PC-3 (cell line): ENCODE results near the gene CLIC5. TPM values are rescaled to one million over a fixed set of nuclear protein-coding genes. Genes with fewer than 3 reads are reported as not detected.

Experiments used
- ATAC-seq: fragments of 200-7000 bp; cut with Tn5 transposase; 2 replicates; pipeline ENCODE4 v1.9.1; 2020; ENCODE audit warnings: mild to moderate bottlenecking, moderate library complexity
- BruUV-seq: library from RNA; stranded (reverse); fragments of 400-500 nt; replicated peaks from 2 replicates; lab custom pipeline; 2021; lab: Mats Ljungman, UMichigan
- CTCF ChIA-PET: fragments of 300-600 bp; sonication (Branson Sonifier 250); formaldehyde crosslinking; loops from one replicate; lab custom pipeline; 2022; ENCODE audit warnings: antibody characterized with exemption; lab: Charles Lee
- POLR2A ChIA-PET: fragments of 300-600 bp; sonication (Branson Sonifier 250); formaldehyde crosslinking; loops from one replicate; lab custom pipeline; 2022; ENCODE audit warnings: antibody characterized with exemption; ENCODE audit not compliant: unreplicated experiment; lab: Charles Lee
- DNase-seq: peaks from one replicate; pipeline ENCODE4 v3.0.0-alpha.2; 2015
- H2AFZ ChIP-seq: fragments of 300-600 bp; sonication (generic); 2 replicates; pipeline ENCODE4 v1.6.0; 2016; ENCODE audit warnings: antibody characterized with exemption, low read length
- H3F3A ChIP-seq: fragments of 300-600 bp; sonication (generic); one replicate; pipeline ENCODE4 v1.6.0; 2017; ENCODE audit warnings: antibody characterized with exemption, low read length, control low read depth, mild to moderate bottlenecking; ENCODE audit not compliant: unreplicated experiment
- H3K27ac ChIP-seq: fragments of 300-600 bp; sonication (generic); 2 replicates; pipeline ENCODE4 v1.5.1; 2016; ENCODE audit warnings: mild to moderate bottlenecking, low read length
- H3K27me3 ChIP-seq: fragments of 300-600 bp; sonication (generic); 2 replicates; pipeline ENCODE4 v1.6.1; 2016; ENCODE audit warnings: low read length, mixed read lengths
- H3K36me3 ChIP-seq: fragments of 300-600 bp; sonication (generic); 2 replicates; pipeline ENCODE4 v1.6.1; 2016; ENCODE audit warnings: low read depth, mixed run types, low read length, mixed read lengths
- H3K4me1 ChIP-seq: fragments of 300-600 bp; sonication (generic); 2 replicates; pipeline ENCODE4 v1.5.1; 2016; ENCODE audit warnings: low read length; ENCODE audit not compliant: insufficient read depth
- H3K4me2 ChIP-seq: fragments of 300-600 bp; sonication (generic); 2 replicates; pipeline ENCODE4 v1.6.0; 2016; ENCODE audit warnings: low read length
- H3K4me3 ChIP-seq: fragments of 300-600 bp; sonication (generic); 2 replicates; pipeline ENCODE4 v1.5.1; 2016; ENCODE audit warnings: mild to moderate bottlenecking, low read length, mixed read lengths
- H3K79me2 ChIP-seq: fragments of 300-600 bp; sonication (generic); 2 replicates; pipeline ENCODE4 v1.6.1; 2017; ENCODE audit warnings: low read length, mixed read lengths
- H3K9ac ChIP-seq: fragments of 300-600 bp; sonication (generic); 2 replicates; pipeline ENCODE4 v1.6.0; 2016; ENCODE audit warnings: mild to moderate bottlenecking, low read length
- H3K9me2 ChIP-seq: fragments of 300-600 bp; sonication (generic); replicated peaks from 2 replicates; pipeline ENCODE4 v1.6.1; 2016; ENCODE audit warnings: mixed run types, low read length, mixed read lengths
- H3K9me3 ChIP-seq: fragments of 300-600 bp; sonication (generic); 2 replicates; pipeline ENCODE4 v1.6.1; 2016; ENCODE audit warnings: low read length, mixed read lengths
- H4K20me1 ChIP-seq: fragments of 300-600 bp; sonication (generic); 2 replicates; pipeline ENCODE4 v1.6.1; 2016; ENCODE audit warnings: low read length, mixed read lengths
- EZH2 ChIP-seq: fragments of 300-600 bp; sonication (generic); IDR thresholded peaks from one replicate; pipeline ENCODE4 v1.6.1; 2017; ENCODE audit warnings: antibody characterized with exemption, mild to moderate bottlenecking, low read length; ENCODE audit not compliant: unreplicated experiment
- EZH2phosphoT487 ChIP-seq: fragments of 300-600 bp; sonication (generic); IDR thresholded peaks from 2 replicates; pipeline ENCODE4 v1.6.1; 2018; ENCODE audit warnings: mild to moderate bottlenecking, antibody characterized with exemption, low read length, borderline replicate concordance
- intact Hi-C: fragments of 100-400 bp; cut with micrococcal nuclease; formaldehyde crosslinking; loops from 2 replicates; pipeline ENCODE4 v1.9.0; 2023
- total RNA-seq: library from RNA; depleted of rRNA; stranded (reverse); fragments of >200 nt; gene quantifications from 2 replicates; pipeline ENCODE4 v1.2.3, GENCODE V29; 2014
- TF ChIP-seq, protein P1 (sequence below): fragments of 300-600 bp; sonication (generic); conservative IDR thresholded peaks from 2 replicates; pipeline ENCODE4 v1.5.1; 2017; ENCODE audit warnings: antibody characterized with exemption, low read depth, mild to moderate bottlenecking, low read length

CLIC5 gene
- total RNA-seq, 1 experiment from 2014 or later: not detected

- POLR2A ChIA-PET: no interaction called here
- Histone ChIP-seq H3K4me1 (no peaks in the 10 kb centered on the region), H4K20me1 (no peaks in the 10 kb centered on the region), H3K9ac (no peak overlapping the region), H3K36me3 (no peaks in the 10 kb centered on the region), H3K27ac (no peak overlapping the region), H3K9me3 (no peaks in the 10 kb centered on the region), H3K4me2 (no peak overlapping the region), H3F3A (no peaks in the 10 kb centered on the region), H3K79me2 (no peaks in the 10 kb centered on the region), H3K4me3 (no peak overlapping the region), H3K27me3 (peaks cover 3% of the 10 kb centered on the region; the same call in 1 of the 2 replicates), H3K9me2 (no peaks in the 10 kb centered on the region), H2AFZ (no peak overlapping the region)
- ATAC-seq: no peak
- intact Hi-C loops: no loop called here
- no TSS peak for BruUV-seq
- TF ChIP-seq EZH2phosphoT487 (no peak), EZH2 (no peak)
- TF ChIP-seq, protein P1, sequence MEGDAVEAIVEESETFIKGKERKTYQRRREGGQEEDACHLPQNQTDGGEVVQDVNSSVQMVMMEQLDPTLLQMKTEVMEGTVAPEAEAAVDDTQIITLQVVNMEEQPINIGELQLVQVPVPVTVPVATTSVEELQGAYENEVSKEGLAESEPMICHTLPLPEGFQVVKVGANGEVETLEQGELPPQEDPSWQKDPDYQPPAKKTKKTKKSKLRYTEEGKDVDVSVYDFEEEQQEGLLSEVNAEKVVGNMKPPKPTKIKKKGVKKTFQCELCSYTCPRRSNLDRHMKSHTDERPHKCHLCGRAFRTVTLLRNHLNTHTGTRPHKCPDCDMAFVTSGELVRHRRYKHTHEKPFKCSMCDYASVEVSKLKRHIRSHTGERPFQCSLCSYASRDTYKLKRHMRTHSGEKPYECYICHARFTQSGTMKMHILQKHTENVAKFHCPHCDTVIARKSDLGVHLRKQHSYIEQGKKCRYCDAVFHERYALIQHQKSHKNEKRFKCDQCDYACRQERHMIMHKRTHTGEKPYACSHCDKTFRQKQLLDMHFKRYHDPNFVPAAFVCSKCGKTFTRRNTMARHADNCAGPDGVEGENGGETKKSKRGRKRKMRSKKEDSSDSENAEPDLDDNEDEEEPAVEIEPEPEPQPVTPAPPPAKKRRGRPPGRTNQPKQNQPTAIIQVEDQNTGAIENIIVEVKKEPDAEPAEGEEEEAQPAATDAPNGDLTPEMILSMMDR: no peak
- CTCF ChIA-PET: no interaction called here
- DNase-seq: no peak
Measured at GRCh38 chr6:45880676-45881075, 135.0 kb downstream of the CLIC5 start.

DNA sequence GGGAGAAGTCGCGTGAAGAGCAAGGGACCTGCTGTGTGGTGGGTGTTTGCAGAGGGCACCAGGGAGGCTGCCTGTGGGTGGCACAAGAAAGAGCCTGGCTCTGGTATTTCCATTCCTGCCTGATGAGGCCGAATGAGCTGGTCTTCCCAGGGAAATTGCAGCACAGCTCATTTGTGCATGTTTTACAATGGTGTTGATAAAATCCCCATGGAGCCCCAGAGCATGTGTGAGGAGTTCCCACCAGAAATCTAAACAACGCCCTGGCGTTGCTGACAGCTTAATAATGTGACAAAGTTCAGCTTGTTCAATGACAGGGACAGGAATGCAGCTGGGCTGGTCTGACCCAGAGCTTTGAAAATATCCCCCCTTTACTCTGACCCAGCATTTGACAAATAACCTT, 135.5 kb downstream of the CLIC5 start:
- H4K20me1 ChIP-seq: no peaks in the 10 kb centered on the region
- ATAC-seq (no peak), DNase-seq (peak; percentile 30)
- H3K27me3 ChIP-seq: no peaks in the 10 kb centered on the region
- H3K27ac ChIP-seq: no peak overlapping the region
- H3K9me3 ChIP-seq: no peaks in the 10 kb centered on the region
- intact Hi-C loops: no loop called here
- H2AFZ ChIP-seq: no peak overlapping the region
- H3K36me3 ChIP-seq: no peaks in the 10 kb centered on the region
- no peak overlapping the region for H3K9ac ChIP-seq
- no peaks in the 10 kb centered on the region for H3K9me2 ChIP-seq
- no peak overlapping the region for H3K4me3 ChIP-seq
- CTCF ChIA-PET: no interaction called here
- H3K79me2 ChIP-seq: no peaks in the 10 kb centered on the region
- BruUV-seq: no TSS peak
- H3K4me2 ChIP-seq: no peak overlapping the region
- H3K4me1 ChIP-seq: no peaks in the 10 kb centered on the region
- no peak for TF ChIP-seq EZH2phosphoT487
- TF ChIP-seq EZH2: no peak
- TF ChIP-seq, protein P1: no peak
- H3F3A ChIP-seq: no peaks in the 10 kb centered on the region
- POLR2A ChIA-PET: no interaction called here

GRCh38 chr6:45877970-45878590, 137.6 kb downstream of the CLIC5 start:
- BruUV-seq: no TSS peak
- H3K36me3 ChIP-seq: no peaks in the 10 kb centered on the region
- no peak for TF ChIP-seq EZH2phosphoT487
- TF ChIP-seq EZH2: no peak
- TF ChIP-seq, protein P1: no peak
- no peaks in the 10 kb centered on the region for H3K79me2 ChIP-seq
- H4K20me1 ChIP-seq: no peaks in the 10 kb centered on the region
- POLR2A ChIA-PET: no interaction called here
- no peaks in the 10 kb centered on the region for H3K27me3 ChIP-seq
- no peak overlapping the region for H3K27ac ChIP-seq
- no peak overlapping the region for H3K4me3 ChIP-seq
- H3K4me1 ChIP-seq: no peaks in the 10 kb centered on the region
- no peaks in the 10 kb centered on the region for H3F3A ChIP-seq
- intact Hi-C loops: no loop called here
- CTCF ChIA-PET: no interaction called here
- ATAC-seq (no peak), DNase-seq (no peak)
- no peaks in the 10 kb centered on the region for H3K9me2 ChIP-seq
- H3K9ac ChIP-seq: no peak overlapping the region
- no peak overlapping the region for H2AFZ ChIP-seq
- no peaks in the 10 kb centered on the region for H3K9me3 ChIP-seq
- no peak overlapping the region for H3K4me2 ChIP-seq
